ENCODE results near the gene KIF12. TPM values are rescaled to one million over a fixed set of nuclear protein-coding genes. Genes with fewer than 3 reads are reported as not detected.

The KIF12 gene
- total and polyA plus RNA-seq, 2 of the 13 experiments (the other 11 are each of a cell fraction or from before 2014, with no cell fraction given): 1.8 to 12.5 TPM

DNA sequence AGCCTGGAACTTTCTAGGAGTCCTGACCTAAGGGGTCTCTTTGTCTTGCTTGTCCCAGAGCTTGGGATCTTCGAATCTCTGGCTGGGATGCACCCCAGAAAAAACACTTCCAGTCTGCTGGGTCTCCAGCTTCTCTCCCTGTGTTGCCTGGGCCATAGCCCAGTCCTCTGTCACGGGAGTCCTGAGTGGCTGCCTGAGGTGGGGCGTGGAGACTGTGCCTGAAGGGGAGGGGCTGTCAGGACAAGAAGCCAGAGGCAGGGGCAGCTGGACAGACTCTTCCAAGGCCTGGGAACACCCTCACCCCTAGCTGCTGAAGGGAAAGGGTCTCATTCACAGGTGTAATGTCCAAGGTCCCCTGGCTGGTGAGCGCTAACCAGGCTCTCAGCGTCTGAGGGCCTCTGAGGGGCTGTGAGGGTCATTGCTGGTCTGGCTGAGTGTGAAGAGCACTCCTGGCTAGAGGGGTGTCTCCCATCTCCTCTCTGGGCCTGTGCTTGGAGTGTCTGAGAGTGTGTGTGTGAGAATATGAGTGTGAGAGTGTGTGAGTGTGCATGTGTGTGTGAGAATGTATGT, 35.8 kb upstream of the KIF12 start (continued):
- TF ChIP-seq, protein P1, sequence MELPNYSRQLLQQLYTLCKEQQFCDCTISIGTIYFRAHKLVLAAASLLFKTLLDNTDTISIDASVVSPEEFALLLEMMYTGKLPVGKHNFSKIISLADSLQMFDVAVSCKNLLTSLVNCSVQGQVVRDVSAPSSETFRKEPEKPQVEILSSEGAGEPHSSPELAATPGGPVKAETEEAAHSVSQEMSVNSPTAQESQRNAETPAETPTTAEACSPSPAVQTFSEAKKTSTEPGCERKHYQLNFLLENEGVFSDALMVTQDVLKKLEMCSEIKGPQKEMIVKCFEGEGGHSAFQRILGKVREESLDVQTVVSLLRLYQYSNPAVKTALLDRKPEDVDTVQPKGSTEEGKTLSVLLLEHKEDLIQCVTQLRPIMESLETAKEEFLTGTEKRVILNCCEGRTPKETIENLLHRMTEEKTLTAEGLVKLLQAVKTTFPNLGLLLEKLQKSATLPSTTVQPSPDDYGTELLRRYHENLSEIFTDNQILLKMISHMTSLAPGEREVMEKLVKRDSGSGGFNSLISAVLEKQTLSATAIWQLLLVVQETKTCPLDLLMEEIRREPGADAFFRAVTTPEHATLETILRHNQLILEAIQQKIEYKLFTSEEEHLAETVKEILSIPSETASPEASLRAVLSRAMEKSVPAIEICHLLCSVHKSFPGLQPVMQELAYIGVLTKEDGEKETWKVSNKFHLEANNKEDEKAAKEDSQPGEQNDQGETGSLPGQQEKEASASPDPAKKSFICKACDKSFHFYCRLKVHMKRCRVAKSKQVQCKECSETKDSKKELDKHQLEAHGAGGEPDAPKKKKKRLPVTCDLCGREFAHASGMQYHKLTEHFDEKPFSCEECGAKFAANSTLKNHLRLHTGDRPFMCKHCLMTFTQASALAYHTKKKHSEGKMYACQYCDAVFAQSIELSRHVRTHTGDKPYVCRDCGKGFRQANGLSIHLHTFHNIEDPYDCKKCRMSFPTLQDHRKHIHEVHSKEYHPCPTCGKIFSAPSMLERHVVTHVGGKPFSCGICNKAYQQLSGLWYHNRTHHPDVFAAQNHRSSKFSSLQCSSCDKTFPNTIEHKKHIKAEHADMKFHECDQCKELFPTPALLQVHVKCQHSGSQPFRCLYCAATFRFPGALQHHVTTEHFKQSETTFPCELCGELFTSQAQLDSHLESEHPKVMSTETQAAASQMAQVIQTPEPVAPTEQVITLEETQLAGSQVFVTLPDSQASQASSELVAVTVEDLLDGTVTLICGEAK (IDR thresholded peaks at IDR 0.05): 0 out of 2 replicates have a peak, but pooled peaks have one; percentile 6
- TF ChIP-seq, protein P1 (CRISPR knock-in tag; IDR thresholded peaks at IDR 0.05): no peak
- TF ChIP-seq, protein P2, sequence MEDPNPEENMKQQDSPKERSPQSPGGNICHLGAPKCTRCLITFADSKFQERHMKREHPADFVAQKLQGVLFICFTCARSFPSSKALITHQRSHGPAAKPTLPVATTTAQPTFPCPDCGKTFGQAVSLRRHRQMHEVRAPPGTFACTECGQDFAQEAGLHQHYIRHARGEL (CRISPR knock-in tag; IDR thresholded peaks at IDR 0.05): no peak
- 0 out of 2 replicates have a peak, but pooled peaks have one; percentile 29 for TF ChIP-seq ZNF749 (CRISPR knock-in tag; IDR thresholded peaks at IDR 0.05; ENCODE audit: borderline replicate concordance)
- 0 out of 2 replicates have a peak, but pooled peaks have one; percentile 31 for TF ChIP-seq GATAD2A (CRISPR knock-in tag; IDR thresholded peaks at IDR 0.05)
- no peak for TF ChIP-seq ZNF34 (CRISPR knock-in tag; IDR thresholded peaks at IDR 0.05; ENCODE audit: borderline replicate concordance)
- peak; percentile 37; the same call in 1 of the 2 replicates for TF ChIP-seq ZBTB7A (CRISPR knock-in tag; IDR thresholded peaks at IDR 0.05)
- TF ChIP-seq SRY (CRISPR knock-in tag; IDR thresholded peaks at IDR 0.05): 0 out of 2 replicates have a peak, but pooled peaks have one; percentile 10
- peak; percentile 59 for TF ChIP-seq HNF4A (CRISPR knock-in tag; IDR thresholded peaks at IDR 0.05)
